Colon (tissue), 2 donors: ENCODE data around the gene GCFC2.

Experiments
- FAIRE-seq: peaks from 2 replicates; lab custom pipeline; 2012; peaks lifted over from hg19 to GRCh38; lab: Jason Lieb, UNC
- donor health status: control.
- donor health status: control.

GCFC2 gene

GRCh38 chr2:75622929-75623328, 87.8 kb downstream of the GCFC2 start:
- FAIRE-seq, result no peak

- FAIRE-seq, result no peak
These were observed 88.2 kb downstream of the GCFC2 start for GRCh38 chr2:75622500-75622899.

- no peak for FAIRE-seq
These were observed 89.5 kb downstream of the GCFC2 start for GRCh38 chr2:75621228-75621627.

GRCh38 chr2:75619956-75620740, 90.6 kb downstream of the GCFC2 start:
- FAIRE-seq, result no peak

GRCh38 chr2:75616933-75617332, 93.8 kb downstream of the GCFC2 start:
- FAIRE-seq, result no peak

DNA sequence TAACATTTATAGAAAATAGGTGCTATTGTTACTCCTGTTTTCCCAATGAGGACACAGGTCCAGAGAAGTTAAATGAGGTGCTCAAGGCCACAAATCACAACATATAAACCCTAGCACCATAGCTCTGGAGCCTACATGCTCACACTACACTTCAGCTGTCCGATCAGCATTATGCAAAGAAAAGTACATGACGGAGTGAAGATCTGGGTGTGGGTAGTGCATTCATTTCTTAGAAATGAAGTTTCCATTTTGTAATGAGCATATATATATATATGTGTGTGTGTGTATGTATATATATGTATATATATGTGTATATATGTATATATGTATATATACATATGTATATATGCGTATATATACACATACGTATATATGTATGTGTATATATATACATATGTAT, 94.3 kb downstream of the GCFC2 start:
- FAIRE-seq, result no peak

DNA sequence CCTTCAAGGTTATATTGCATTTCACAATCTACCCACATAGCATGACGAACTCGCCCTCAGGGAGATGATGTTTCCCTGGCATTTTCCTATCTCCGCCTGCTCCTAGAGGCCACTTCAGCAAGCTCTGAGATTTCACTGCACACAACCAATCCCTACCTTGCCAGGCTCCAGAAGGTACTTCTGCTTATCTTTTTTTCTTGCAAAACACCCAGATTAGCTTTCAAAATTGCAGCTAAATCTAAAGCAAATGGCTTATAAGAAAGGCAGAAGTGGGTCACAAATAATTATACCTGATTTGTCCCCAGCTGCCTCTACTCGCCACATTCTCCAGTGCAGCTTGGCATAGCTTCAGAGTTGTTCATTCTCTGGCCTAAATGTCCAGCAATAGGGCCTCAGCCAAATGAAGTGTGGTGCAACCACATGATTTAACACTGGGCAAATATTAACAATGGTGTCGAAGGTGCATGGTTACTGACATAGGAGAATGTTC, 96.5 kb downstream of the GCFC2 start:
- no peak for FAIRE-seq

DNA sequence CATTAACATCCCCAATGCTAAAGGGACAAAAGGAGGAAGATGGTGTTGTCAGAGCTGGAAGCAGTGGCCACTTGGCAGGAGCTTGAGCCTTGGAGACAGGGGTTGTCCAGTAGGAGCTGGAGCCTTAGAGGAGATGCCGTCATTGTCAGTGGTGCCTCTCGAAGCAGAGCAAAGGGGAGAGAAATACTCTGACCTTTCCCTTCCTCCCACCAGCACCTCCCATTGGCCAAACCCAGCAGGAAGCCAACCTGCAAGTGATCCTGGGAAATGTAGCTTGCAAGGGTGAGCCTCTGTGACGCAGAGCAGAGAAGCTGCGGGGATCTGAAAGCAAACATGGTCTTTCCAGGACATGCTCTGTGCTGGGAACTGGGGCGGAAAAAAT, 97.9 kb downstream of the GCFC2 start:
- no peak for FAIRE-seq
